IMR-90 (cell line): ENCODE data around the gene ADCYAP1. TPM values are rescaled to one million over a fixed set of nuclear protein-coding genes. Genes with fewer than 3 reads are reported as not detected.

ENCODE experiments used
- polyA plus RNA-seq, 3 experiments: library from polyadenylated mRNA; depleted of rRNA; stranded (reverse); fragments of >200 nt; gene quantifications; 2 replicates each; pipeline ENCODE4 v1.2.3, GENCODE V29; 2012; ENCODE audit warnings: low replicate concordance in 1 of 3
- total RNA-seq: library from RNA; depleted of rRNA; stranded (reverse); fragments of >200 nt; gene quantifications from 2 replicates; pipeline ENCODE4 v1.2.3, GENCODE V29; 2012; rRNA removed

The ADCYAP1 gene
- total and polyA plus RNA-seq, 2 of the 4 experiments (the other 2 are of a cell fraction), result not detected

Other genes starting within 250 kb of the ADCYAP1 start
- gene TYMS, start 247.2 kb upstream of the ADCYAP1 start, total RNA-seq, result 26.7 and 28.3 TPM in 2 replicates
- 92.2 and 96.9 TPM in 2 replicates for gene TYMS, start 247.2 kb upstream of the ADCYAP1 start, polyA plus RNA-seq (2012; rRNA removed)
- 10.0 and 12.2 TPM in 2 replicates for gene ENOSF1, start 192.2 kb upstream of the ADCYAP1 start, total RNA-seq
- 10.6 and 12.6 TPM in 2 replicates for gene ENOSF1, start 192.2 kb upstream of the ADCYAP1 start, polyA plus RNA-seq (2012; rRNA removed)
- 62.0 and 96.9 TPM in 2 replicates for gene YES1, start 92.6 kb upstream of the ADCYAP1 start, total RNA-seq
- gene YES1, start 92.6 kb upstream of the ADCYAP1 start, polyA plus RNA-seq (2012; rRNA removed), result 14.2 and 16.7 TPM in 2 replicates